OCI-LY3 (cell line): ENCODE measurements around the gene CFAP58.

Experiments used
- H2AFZ ChIP-seq: fragments of 200-600, 300-600 bp; shearing (Covaris generic); 2 replicates; pipeline ENCODE4 v1.6.0; 2014; ENCODE audit warnings: antibody characterized with exemption, low read depth, low read length
- H3K27ac ChIP-seq: fragments of 200-600, 300-600 bp; sonication (generic); 2 replicates; pipeline ENCODE4 v1.5.1; 2014; ENCODE audit warnings: mild to moderate bottlenecking, low read length, moderate library complexity, mixed read lengths
- H3K27me3 ChIP-seq: fragments of 200-600, 300-600 bp; sonication (generic); 2 replicates; pipeline ENCODE4 v1.6.1; 2014; ENCODE audit warnings: low read depth, low read length, mixed read lengths
- H3K36me3 ChIP-seq: fragments of 200-600, 300-600 bp; sonication (generic); replicated peaks from 2 replicates; pipeline ENCODE3; 2014; ENCODE audit warnings: low read depth, low read length, mixed read lengths
- H3K4me1 ChIP-seq: fragments of 300-600, 200-600 bp; sonication (generic); 2 replicates; pipeline ENCODE4 v1.6.1; 2014; ENCODE audit warnings: low read length, mixed read lengths
- H3K4me2 ChIP-seq: fragments of 200-600, 300-600 bp; sonication (generic); 2 replicates; pipeline ENCODE4 v1.6.1; 2014; ENCODE audit warnings: low read length, mixed read lengths
- H3K4me3 ChIP-seq: fragments of 300-600, 200-600 bp; sonication (generic); 2 replicates; pipeline ENCODE4 v1.5.1; 2014; ENCODE audit warnings: antibody characterized with exemption, mild to moderate bottlenecking, low read length, moderate library complexity
- H3K79me2 ChIP-seq: fragments of 300-600, 200-600 bp; shearing (Covaris generic); 2 replicates; pipeline ENCODE4 v1.6.1; 2014; ENCODE audit warnings: mild to moderate bottlenecking, low read length, mixed read lengths
- H3K9ac ChIP-seq: fragments of 300-600, 200-600 bp; shearing (Covaris generic); 2 replicates; pipeline ENCODE4 v1.6.0; 2014; ENCODE audit warnings: mild to moderate bottlenecking, low read length, moderate library complexity
- H3K9me3 ChIP-seq: fragments of 200-600, 300-600 bp; shearing (Covaris generic); 2 replicates; pipeline ENCODE4 v1.6.1; 2014; ENCODE audit warnings: low read length, mixed read lengths; ENCODE audit not compliant: insufficient read depth
- H4K20me1 ChIP-seq: fragments of 200-600, 300-600 bp; sonication (generic); 2 replicates; pipeline ENCODE4 v1.6.1; 2016; ENCODE audit warnings: low read length, mixed read lengths; ENCODE audit not compliant: insufficient read depth
- CTCF ChIP-seq: fragments of 200-600, 300-600 bp; sonication (generic); IDR thresholded peaks from 2 replicates; pipeline ENCODE4 v1.5.1; 2014; ENCODE audit warnings: antibody characterized with exemption, low read length, low read depth
- EZH2phosphoT487 ChIP-seq: fragments of 200-600 bp; shearing (Covaris generic); IDR thresholded peaks from 2 replicates; pipeline ENCODE4 v1.6.1; 2018; ENCODE audit warnings: antibody characterized with exemption, mixed run types, low read depth

Gene CFAP58

DNA sequence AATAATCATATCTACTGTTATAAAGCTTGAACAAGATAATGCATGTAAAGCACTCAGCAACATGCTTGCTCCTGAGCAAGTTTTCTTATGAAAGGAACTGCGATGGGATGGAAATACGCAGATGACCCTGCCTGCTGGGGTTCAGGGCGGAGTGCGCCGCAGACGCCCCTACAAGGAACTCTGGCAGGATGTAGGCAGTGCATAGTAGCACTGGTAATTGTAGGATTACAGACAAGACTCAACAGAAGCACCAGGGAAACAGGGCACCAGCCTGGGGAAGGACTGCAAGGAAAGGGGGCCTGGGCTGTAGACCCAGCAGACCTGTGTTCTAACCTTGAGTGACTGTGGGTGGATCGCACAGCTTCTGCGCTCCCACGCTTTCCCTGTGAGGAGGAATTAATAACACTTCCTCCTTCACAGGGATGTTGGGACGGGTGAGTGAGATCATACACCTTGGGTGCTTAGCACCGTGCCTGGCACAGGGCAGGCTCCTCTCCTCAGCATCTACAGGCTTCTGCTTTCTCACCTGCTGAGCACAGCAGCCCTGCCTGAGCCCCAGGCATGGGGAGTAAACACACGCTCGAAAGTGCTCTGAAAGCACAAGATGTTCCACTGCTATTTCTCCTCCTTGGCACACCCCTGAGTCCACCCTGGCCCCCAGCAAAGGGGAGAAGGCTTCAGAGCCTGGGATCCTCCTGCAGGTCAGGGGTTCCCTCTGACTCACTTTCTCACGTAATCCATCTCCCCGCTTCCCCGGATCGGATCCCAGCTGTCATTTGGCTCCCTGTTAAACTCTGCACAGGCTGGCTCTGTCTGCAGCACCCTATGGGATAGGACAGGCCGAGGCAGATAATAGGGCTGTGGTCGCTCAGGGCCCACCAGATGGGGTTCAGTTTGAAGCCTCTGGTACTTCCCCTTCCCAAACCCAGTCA is 34.6 kb upstream of the CFAP58 start:
- Histone ChIP-seq H3K9me3 (no peaks in the 10 kb centered on the region), H3K36me3 (no peaks in the 10 kb centered on the region), H3K9ac (no peak overlapping the region), H3K27me3 (no peaks in the 10 kb centered on the region), H4K20me1 (peaks cover 74% of the 10 kb centered on the region), H3K4me3 (no peak overlapping the region), H3K4me1 (peaks cover 12% of the 10 kb centered on the region), H3K27ac (no peak overlapping the region), H3K79me2 (peaks cover 37% of the 10 kb centered on the region), H3K4me2 (no peak overlapping the region), H2AFZ (no peak overlapping the region)
- TF ChIP-seq EZH2phosphoT487 (no peak), CTCF (no peak)

DNA sequence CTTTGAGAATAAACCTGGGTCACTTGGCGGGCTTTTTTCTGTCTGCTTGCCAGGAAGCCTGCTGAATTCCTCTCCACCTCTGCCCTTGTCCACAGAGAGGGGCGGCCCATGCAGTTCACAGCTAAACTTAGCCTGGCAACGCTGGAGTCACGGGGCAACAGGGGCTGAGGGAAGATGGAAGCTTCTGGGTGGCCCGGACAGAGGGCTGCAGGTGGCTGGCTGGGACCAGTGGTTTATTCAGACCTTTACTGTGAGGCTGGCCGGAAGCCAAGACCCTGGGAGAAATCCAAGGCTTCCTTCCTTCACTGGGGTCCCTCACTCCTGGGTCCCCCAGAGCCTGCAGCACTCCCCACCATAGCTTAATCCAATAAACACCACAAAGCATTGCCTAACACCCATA is 32.4 kb upstream of the CFAP58 start:
- Histone ChIP-seq H3K79me2 (peaks cover 51% of the 10 kb centered on the region), H3K4me2 (no peak overlapping the region), H3K36me3 (no peaks in the 10 kb centered on the region), H3K4me3 (no peak overlapping the region), H3K9me3 (no peaks in the 10 kb centered on the region), H4K20me1 (peaks cover 86% of the 10 kb centered on the region), H2AFZ (no peak overlapping the region), H3K27ac (no peak overlapping the region), H3K27me3 (no peaks in the 10 kb centered on the region), H3K4me1 (peaks cover 12% of the 10 kb centered on the region), H3K9ac (no peak overlapping the region)
- TF ChIP-seq EZH2phosphoT487 (no peak), CTCF (no peak)

DNA sequence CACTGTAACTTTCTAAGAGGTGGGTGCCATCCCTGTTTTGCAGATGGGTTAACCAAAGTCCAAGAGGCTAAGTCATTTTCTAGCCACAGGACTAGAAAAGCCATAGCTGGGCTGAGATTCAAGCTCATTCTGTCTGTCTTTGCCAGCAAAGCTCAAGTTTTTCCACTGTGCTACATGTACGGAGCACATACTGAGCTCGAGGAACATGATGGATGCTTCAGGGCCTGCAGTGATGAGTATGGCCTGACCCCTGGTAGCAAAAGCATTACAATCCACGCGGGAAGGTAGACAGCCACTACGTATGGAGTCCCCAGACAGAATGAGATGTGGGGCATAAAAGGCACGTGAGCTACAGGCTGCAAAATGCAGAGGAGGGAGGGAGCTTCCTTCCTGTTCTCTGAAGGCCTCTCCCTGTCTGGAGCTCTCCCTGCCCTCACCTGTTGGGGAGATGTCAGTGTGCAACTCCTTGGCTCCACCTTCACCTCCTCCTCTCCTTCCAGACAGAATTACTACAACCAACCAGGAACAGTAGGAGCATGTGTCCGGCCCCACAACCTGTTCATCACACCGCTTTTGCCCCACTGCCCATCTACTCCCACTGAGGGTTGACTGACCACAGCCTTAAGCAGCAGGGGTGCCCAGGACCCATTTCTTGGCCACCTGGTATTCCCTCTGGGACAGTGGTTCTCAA is 31.8 kb upstream of the CFAP58 start:
- H3K9ac ChIP-seq, result no peak overlapping the region
- H3K27ac ChIP-seq, result no peak overlapping the region
- no peaks in the 10 kb centered on the region for H3K36me3 ChIP-seq
- no peak overlapping the region for H3K4me2 ChIP-seq
- peaks cover 84% of the 10 kb centered on the region for H4K20me1 ChIP-seq
- no peaks in the 10 kb centered on the region for H3K9me3 ChIP-seq
- TF ChIP-seq CTCF, result no peak
- TF ChIP-seq EZH2phosphoT487, result no peak
- peaks cover 12% of the 10 kb centered on the region for H3K4me1 ChIP-seq
- H3K27me3 ChIP-seq, result no peaks in the 10 kb centered on the region
- no peak overlapping the region for H2AFZ ChIP-seq
- no peak overlapping the region for H3K4me3 ChIP-seq
- H3K79me2 ChIP-seq, result peaks cover 50% of the 10 kb centered on the region

GRCh38 chr10:104322416-104322782 is 31.2 kb upstream of the CFAP58 start:
- Histone ChIP-seq H2AFZ (no peak overlapping the region), H3K27ac (no peak overlapping the region), H3K4me2 (no peak overlapping the region), H3K36me3 (no peaks in the 10 kb centered on the region), H3K4me1 (peaks cover 12% of the 10 kb centered on the region), H3K4me3 (no peak overlapping the region), H3K9ac (no peak overlapping the region), H3K27me3 (no peaks in the 10 kb centered on the region), H3K9me3 (no peaks in the 10 kb centered on the region), H4K20me1 (peaks cover 82% of the 10 kb centered on the region), H3K79me2 (peaks cover 53% of the 10 kb centered on the region)
- TF ChIP-seq EZH2phosphoT487 (no peak), CTCF (no peak)
